Skeletal muscle cell (primary cell): ENCODE data around the gene JADE1.

Experiments used
- DNase-seq: peaks from one replicate; pipeline ENCODE4 v3.0.0-alpha.2; 2010; ENCODE audit warnings: low read depth
- H3K4me3 ChIP-seq: 2 replicates; pipeline ENCODE4 v1.5.1; 2011; ENCODE audit warnings: low read depth, mild to moderate bottlenecking, control low read depth, low read length, moderate library complexity

Gene JADE1

GRCh38 chr4:128837198-128837597 lies 27.7 kb downstream of the JADE1 start:
- H3K4me3 ChIP-seq = no peak overlapping the region
- DNase-seq = no peak

DNA sequence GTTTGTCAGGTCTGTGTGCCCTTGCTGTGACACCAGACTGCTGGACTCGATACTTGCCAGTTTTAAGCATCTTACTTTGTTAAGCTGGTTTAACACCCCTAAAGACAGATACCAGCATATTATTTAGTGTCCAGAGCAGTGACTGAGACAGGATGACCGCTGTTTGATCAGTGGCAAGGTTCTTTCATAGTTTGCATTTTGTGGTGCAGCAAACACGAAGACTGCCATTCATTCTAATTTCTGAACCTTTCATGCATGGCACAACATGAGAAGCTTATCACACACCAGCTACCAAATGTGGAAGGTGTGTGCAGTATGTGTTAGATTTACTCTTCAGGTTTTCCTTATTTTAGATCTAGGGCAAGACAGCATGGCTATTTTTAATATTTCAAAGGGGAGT lies 28.2 kb downstream of the JADE1 start:
- no peak overlapping the region for H3K4me3 ChIP-seq
- no peak for DNase-seq

GRCh38 chr4:128840711-128841318 lies 31.3 kb downstream of the JADE1 start:
- DNase-seq = no peak
- no peak overlapping the region for H3K4me3 ChIP-seq

- no peak for DNase-seq
- no peak overlapping the region for H3K4me3 ChIP-seq
Measured at GRCh38 chr4:128841402-128841801, 31.9 kb downstream of the JADE1 start.

DNA sequence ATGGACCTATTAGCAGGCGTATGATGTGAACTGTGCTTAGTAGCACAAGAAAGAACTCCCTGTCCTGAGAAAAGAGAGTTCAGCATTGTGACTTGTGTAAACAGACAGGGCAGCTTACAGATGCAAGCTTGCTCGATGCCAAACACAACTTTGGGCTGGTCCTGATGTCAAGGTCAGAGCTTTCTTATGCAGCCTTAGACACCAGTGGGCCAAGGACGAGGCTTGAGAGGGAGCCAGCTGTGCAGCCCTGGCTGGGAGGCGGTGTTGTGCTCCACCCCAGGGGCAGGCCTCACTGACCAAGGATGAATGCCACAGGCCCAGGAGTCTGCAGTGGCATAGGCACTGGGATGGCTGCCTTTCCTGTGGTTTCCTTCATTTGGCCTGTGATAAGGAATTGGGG lies 35.4 kb downstream of the JADE1 start:
- no peak for DNase-seq

DNA sequence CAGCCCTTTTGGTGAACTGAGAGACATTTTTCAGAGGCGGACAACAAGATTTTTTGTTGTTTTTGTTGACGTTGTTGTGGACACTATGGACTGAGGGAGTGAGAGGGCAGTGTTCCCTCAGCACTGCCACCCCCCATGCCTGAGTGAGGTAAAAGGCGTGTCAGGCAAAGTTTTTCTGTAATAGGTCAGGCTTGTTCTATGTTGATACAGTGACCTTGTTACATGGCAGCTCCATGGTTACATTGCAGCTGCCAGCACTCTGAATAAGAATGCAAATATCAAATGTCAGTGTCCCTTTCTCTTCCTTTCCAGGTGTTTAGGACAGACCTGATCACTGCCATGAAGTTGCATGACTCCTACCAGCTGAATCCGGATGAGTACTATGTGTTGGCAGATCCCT lies 36.6 kb downstream of the JADE1 start:
- DNase-seq = no peak
- no peak overlapping the region for H3K4me3 ChIP-seq

More for the DNA sequence above, 35.4 kb downstream of the JADE1 start:
- H3K4me3 ChIP-seq = no peak overlapping the region

DNA sequence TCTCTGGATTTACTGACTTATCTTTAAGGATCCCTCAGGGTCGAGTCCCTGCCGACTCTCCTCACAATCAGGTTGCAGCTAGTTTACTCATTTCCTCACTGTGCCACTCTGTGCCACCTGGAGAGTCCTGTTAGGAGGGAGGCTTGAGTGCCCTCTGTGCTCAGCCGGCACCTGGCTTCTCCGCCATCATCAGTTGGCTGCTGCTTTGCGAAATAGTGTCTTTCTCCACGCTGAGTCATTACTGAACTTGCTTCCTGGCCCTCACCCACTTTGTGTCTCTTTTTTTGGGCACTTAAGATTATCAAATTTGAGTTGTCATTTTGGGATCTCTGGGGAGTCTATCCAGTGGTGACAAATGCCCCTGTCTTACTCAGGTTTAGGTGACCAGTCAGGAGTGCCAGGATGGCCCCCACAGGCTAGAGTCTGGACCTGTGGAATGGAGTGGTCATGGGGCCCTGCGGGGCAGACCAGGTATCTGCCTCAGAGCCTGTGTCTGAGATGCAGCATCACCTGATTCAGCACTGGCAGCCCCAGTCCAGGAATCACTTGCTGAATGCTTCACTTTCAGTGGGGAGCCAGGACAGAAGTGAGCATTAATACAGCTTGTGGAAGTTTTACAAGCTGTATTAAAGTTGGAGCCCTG lies 37.7 kb downstream of the JADE1 start:
- no peak for DNase-seq
- no peak overlapping the region for H3K4me3 ChIP-seq

- no peak overlapping the region for H3K4me3 ChIP-seq
- no peak for DNase-seq
Measured at GRCh38 chr4:128848461-128848860, 39.0 kb downstream of the JADE1 start.

DNA sequence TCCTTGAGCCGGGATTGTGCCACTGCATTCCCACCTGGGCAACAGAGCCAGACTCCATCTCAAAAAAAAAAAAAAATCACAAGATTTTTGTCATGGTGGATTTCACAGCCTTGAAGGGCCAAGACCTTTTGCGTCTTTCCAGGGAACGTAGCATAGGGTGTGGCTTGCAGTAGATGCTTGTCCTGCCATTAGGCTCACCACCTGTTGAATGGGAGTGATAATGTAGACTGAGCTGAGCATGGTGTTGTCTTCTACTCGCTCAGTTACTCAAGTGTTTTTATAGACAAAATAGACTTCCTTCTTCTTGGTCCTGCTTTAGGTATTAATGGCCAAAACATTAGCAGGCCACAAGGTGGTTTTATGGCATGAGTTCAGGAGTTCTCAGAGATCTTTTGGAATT lies 40.8 kb downstream of the JADE1 start:
- DNase-seq = no peak
- H3K4me3 ChIP-seq = no peak overlapping the region

- no peak for DNase-seq
- no peak overlapping the region for H3K4me3 ChIP-seq
Measured at GRCh38 chr4:128853741-128854140, 44.2 kb downstream of the JADE1 start.

DNA sequence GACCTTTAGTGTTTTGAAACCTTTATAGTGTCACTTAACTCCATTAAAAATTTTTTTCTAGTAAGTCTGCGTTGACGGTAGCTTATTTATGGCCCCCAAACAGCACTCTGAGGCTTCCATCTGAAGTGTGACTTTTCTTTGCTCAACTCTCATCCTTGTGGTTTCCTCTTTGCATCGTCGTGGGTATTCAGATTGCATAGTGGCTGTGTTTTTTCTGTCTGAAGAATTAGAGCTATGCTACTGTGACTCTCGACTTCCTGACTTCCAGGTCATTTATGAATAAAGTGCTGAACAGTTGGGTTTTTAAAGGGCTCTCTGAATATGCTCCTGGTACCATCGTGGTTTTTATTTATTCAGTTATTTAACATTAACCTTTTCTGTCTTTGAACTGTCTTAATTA lies 44.9 kb downstream of the JADE1 start:
- no peak overlapping the region for H3K4me3 ChIP-seq
- DNase-seq = peak; percentile 53

DNA sequence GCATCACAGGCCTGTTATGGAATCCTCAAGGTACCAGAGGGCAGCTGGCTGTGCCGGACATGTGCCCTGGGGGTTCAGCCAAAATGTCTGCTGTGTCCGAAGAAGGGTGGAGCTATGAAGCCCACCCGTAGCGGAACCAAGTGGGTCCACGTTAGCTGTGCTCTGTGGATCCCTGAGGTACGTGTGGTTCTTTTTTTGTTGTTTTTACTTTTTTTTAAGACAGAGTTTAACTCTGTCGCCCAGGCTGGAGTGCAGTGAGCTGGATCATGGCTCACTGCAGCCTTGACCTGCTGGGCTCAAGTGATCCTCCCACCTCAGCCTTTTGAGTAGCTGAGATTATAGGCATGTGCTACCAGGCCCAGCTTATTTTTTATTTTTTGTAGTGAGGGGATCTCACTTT lies 46.1 kb downstream of the JADE1 start:
- H3K4me3 ChIP-seq = no peak overlapping the region
- DNase-seq = no peak

DNA sequence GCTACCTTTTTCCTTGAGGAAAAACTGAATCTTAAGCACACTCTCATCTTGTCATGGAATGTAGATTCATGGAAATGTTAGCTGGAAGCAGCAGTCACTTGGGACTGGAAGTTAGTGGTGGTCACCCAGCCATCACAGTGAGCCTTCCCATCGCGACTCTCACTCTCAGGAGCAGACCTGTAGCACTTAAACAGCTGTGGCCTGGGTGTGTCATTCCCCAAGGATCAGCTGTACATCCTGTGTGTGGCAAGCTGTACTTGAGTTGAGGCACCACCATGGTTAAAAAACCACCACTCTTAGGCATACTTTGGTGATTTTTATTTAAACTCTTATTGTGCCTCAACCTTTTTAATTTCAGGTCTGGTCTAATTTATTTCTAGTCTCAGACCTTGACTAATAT lies 46.7 kb downstream of the JADE1 start:
- DNase-seq = no peak
- H3K4me3 ChIP-seq = no peak overlapping the region

GRCh38 chr4:128858879-128859671 lies 49.6 kb downstream of the JADE1 start:
- DNase-seq = no peak
- H3K4me3 ChIP-seq = no peak overlapping the region

DNA sequence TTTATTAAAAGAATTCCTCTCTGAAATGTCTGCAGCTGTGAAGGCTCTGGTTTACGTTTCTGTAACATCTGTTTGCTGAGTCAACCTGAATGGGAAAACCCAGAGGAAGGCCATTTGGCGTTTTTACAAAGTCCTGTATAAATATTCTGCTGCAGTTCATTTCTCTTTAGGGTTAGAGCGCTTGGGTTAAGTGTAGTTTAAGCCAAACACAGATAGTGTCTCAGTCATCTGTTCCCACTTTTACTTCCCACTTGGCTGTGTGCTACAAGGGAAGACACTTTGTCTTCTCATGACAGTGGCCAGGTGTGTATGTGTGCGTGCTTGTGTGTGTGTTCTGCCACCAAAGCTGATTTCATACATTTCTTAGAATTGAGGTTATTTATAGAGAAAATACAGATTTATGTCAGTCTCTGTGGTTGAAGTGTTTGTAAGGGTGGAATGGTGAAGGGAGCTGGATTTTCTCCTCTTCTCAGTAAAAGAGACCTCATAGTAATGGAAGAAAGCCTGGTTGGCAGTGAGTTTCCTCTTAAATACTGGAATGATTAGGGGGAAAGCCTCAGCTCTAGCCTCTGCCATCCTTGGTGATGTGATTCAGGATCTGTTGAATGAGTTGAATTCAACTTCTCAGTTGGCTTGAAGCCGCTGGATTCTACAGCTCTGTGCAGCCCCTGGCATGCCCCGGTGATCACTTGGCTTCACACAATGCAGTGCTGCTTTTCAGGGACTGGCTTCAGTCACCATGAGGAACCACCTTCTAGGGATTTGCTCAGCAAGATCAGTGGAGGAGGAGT lies 50.6 kb downstream of the JADE1 start:
- DNase-seq = peak; percentile 60
- no peak overlapping the region for H3K4me3 ChIP-seq

GRCh38 chr4:128861856-128862518 lies 52.5 kb downstream of the JADE1 start:
- no peak overlapping the region for H3K4me3 ChIP-seq
- DNase-seq = no peak

- no peak overlapping the region for H3K4me3 ChIP-seq
- DNase-seq = no peak
Measured at GRCh38 chr4:128862608-128863311, 53.3 kb downstream of the JADE1 start.

DNA sequence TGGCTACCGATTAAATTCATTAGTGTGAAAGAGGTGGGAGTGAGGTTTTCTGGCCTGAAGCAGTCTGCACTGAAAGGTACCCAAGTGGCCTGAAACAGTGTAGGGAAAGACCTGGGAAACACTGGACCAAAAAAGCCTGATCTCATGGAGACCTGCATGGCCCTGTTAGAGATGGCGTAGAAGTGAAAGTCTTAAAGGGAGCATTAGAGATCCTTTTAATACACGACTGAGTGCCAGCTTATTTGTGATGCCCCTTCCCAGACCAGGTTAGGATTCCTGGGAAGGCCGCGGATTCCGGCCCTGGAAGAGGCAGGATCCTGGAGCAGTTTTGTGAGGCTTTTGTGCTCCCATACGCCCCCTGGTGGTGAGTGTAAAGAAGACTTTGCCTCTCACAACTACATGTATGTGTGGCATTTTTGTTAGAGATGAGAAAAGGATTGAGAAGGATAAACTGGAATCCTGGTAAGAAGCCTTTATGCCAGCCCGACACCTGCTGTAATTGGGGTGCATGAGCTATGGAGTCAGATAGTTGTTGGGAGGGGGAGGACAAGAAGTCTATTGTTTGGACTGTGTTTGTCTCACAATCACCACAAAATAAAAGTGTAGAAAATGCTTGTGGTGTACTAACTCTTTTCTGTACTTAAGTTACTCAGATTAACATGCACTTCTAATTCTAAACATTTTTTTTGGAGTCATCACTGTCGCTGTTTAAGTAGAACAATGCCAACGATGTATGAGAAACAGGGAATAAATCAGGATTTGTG lies 54.0 kb downstream of the JADE1 start:
- DNase-seq = no peak
- H3K4me3 ChIP-seq = no peak overlapping the region
